Prostate gland (tissue), 2 donors: ENCODE data around the gene TEX22.

Experiments
- POLR2A ChIP-seq: fragments of 450-650 bp; IDR thresholded peaks from one replicate; pipeline ENCODE4 v1.6.1; 2016; ENCODE audit warnings: antibody characterized with exemption, mild to moderate bottlenecking
- POLR2AphosphoS5 ChIP-seq: sonication (generic); formaldehyde crosslinking; IDR thresholded peaks from one replicate; pipeline ENCODE4 v1.6.1; 2017; ENCODE audit warnings: antibody characterized with exemption
- TF ChIP-seq, protein P1 (sequence below), 4 experiments: fragments of 200-600 bp in 2 of 4; fragments of 450-650 bp in 2 of 4; sonication (generic) in 2 of 4; IDR thresholded peaks; 1 replicate in 3 of 4; 2 replicates in 1 of 4; pipeline ENCODE4 v1.5.1; 2016 to 2019; ENCODE audit warnings: antibody characterized with exemption in 4 of 4, mild to moderate bottlenecking in 2 of 4, moderate library complexity in 2 of 4

DNA sequence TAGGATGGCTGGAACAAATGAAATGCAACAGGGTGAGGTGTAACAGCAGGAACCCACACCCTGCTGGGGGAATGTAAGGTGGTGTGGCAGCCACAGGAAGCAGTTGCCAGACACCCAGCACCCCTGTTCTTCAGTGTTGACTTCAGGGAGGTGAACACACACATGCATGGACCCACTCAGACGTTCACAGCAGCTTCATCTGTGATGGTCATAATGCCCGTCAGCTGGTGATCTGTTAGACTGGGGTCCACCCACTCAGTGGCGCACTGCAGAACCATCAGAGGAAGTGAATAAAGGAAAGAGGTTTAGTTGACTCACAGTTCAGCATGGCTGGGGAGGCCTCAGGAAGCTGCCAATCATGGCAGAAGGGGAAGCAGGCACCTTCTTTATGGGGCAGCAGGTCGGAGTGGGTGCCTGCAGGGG, 22.7 kb upstream of the TEX22 start:
- TF ChIP-seq, protein P1, sequence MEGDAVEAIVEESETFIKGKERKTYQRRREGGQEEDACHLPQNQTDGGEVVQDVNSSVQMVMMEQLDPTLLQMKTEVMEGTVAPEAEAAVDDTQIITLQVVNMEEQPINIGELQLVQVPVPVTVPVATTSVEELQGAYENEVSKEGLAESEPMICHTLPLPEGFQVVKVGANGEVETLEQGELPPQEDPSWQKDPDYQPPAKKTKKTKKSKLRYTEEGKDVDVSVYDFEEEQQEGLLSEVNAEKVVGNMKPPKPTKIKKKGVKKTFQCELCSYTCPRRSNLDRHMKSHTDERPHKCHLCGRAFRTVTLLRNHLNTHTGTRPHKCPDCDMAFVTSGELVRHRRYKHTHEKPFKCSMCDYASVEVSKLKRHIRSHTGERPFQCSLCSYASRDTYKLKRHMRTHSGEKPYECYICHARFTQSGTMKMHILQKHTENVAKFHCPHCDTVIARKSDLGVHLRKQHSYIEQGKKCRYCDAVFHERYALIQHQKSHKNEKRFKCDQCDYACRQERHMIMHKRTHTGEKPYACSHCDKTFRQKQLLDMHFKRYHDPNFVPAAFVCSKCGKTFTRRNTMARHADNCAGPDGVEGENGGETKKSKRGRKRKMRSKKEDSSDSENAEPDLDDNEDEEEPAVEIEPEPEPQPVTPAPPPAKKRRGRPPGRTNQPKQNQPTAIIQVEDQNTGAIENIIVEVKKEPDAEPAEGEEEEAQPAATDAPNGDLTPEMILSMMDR (IDR thresholded peaks at IDR 0.05): no peak
- TF ChIP-seq POLR2AphosphoS5 (no peak), POLR2A (no peak)
